NCI-H1092 (cell line): ENCODE results near the gene NF1.

Experiments
- DNase-seq: peaks from one replicate; lab custom pipeline; 2025; lab: John Stamatoyannopoulos, UW

NF1 gene

DNA sequence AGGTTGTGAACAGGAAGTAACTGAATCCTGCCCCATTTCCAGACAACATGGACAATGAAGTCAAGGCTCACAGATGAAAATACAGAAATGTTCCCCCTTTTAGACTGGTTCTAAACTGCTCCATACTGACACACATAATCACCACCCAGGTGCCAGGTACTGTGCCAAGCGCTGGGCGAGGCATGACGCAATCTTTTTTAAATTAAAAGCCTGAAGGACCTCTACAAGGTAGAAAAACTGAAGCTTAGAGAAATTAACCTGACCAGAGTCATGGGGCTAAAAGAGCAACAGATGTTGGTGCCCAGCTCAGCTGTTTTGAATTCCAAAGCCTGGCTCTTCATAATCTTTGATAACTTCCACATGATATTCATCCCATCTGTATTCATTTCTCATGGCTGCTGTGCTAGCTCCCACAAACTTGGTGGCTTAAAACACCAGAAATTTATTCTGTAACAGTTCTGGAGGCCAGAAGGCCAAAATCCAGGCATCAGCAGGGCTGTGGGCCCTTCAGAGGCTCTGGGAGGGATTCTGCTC is 291.8 kb downstream of the NF1 start:
- DNase-seq, result no peak

DNA sequence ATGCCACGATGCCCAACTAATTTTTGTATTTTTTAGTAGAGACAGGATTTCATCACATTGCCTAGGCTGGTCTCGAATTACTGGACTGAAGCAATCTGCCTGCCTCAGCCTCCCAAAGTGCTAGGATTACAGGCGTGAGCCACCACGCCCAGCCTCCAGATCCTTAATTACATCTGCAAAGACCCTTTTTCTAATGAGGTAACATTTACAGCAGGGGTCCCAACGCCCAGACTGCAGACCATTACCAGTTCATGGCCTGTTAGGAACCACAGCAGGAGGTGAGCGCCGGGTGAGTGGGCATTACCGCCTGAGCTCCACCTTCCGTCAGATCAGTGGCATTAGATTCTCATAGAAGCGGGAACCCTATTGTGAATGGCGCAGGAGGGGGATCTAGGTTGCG is 292.7 kb downstream of the NF1 start:
- DNase-seq, result no peak

DNA sequence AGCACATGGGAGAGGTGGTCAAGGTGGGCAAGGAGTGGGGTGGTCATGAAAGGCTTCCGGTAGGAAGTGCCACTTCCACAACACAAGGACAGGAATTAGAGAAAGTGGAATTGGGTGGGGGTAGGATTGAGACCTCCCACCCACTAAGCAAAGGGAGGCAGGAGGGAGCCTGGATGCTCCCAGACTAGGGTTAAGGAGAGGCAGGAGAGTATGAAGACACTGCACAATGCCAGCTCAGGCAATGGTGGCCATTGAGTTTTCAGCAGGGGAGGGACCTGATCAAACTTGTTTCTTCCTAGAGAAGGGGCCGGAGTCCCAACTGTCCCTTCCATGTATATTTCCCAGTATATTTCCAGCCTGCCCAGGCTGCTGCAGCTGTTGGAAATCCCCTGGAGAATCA is 293.6 kb downstream of the NF1 start:
- no peak for DNase-seq

DNA sequence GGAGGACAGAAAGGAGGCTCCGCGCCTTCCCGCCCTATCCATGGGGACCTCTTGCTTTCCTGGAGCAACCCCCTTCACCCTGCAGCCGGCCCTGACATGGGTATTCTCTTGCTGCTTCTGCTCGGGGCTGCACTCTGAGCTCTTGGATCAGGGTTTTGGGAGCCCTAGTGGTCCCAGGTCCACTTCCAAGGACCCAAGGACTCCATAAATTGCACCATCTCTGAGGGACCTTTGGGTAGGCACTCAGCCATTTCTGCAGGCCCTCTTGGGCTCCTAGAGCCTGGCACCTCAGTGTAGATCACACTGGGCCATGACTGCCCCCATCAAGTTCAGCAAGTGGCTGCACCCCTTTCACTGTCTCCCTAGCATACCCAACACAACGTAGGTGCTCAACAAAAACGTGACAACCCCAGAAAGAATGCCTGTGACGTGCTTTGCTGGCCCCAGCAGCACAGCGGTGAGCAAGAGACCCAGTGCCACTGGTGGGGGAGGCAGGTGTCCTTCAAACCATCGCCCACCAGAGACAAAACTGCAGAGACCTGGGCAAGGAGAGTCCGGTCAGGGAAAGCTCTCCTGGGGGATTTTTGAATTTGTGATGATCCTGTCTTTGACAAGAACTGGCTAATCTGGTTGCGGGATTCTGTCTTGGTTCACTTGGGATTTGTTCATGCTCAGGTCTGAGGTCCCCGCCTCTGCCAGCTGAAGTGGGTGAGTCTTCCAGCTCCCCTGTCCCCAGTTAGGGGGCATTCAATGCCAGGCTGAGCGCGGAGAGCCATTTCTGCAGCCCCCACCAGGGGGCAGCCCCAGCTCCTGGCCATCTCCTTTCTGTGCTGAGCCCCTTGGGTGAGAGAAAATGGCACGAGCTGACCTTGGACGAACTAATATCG is 294.2 kb downstream of the NF1 start:
- DNase-seq, result peak; percentile 22

DNA sequence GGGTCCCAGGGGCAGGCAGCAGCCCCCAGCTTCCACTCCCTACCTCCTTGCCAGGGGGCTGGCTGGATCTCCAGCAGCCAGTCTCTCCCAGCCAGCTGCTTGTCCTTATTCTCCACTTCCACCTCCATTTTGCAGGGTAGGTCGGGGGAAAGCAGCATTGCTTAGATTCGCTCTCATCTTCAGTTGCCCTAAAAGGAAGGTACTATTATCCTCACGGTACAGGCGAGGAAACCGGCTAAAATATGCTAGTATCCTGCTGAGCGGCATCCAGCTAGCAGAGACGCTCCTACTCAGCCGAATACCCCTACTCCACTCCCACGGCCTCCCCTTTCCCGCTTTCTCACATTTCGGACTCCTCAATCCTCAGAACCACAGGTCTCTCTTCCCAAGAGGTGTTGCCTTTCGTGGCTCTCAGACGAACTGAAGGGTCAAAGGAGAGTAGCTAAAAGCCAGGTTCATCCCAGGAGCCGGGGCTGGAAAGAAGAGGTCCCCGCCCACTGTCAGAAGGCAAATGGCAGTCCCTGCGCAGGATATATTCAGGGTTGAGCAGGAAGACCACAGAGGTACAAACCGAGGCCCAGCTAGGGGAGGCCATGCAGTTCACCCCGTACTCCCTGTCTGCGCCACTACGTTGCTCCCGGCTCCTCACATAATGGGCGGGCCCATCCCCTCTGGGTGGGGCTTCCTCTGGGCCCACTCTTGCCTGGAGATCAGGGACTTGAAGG is 295.0 kb downstream of the NF1 start:
- no peak for DNase-seq

DNA sequence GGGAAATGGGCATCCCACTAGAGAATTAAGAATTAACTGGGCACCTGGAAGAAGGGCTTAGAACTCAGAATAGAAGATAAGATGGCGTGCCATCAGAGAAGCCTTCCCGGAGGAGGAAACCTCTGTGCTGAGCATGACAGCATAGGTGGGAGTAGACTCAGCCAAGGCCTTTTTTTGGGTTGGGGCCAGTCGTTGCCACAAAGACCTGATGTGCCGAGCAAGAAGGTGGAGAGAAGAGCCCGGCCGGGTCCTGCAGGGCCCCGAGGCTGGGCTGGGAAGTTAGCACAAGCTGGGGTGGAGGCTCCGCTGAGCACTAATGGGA is 295.6 kb downstream of the NF1 start:
- no peak for DNase-seq

DNA sequence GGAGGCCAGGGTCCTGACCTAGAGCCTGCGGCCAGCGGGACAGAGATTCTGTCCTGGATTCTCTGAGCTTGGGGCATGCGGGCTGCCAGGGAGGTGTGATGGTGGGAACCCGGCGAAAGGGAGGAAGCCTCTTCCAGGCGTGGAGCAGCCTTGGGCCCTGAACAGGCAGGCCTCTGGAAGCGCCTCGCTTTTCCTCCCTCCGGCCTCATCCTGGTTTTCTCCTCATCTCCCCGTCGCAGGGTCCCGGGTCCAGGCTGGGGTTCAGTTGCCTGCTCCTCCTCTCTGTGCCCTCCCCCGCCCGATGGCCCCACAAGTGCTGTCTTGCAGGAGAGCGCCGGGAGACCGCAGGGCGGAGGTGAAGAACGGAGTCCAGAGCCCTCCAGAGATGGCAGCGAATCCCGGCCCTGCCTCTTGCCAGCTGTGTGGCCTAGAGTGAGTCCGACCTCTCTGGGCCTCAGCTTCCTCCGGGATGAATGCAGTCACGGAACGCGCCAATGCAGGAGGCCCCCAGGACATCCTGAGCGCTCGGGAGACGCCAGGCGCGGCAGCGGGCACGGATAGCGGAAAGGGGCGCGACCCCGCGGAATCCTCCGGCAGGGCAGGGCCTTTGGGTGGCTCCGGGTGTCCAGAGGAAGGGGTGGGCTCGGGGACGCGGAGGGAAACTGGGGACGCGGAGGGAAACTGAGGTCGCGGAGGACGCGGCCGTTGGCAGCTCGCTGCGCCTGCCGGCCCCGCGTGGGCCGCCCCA is 296.1 kb downstream of the NF1 start:
- no peak for DNase-seq

DNA sequence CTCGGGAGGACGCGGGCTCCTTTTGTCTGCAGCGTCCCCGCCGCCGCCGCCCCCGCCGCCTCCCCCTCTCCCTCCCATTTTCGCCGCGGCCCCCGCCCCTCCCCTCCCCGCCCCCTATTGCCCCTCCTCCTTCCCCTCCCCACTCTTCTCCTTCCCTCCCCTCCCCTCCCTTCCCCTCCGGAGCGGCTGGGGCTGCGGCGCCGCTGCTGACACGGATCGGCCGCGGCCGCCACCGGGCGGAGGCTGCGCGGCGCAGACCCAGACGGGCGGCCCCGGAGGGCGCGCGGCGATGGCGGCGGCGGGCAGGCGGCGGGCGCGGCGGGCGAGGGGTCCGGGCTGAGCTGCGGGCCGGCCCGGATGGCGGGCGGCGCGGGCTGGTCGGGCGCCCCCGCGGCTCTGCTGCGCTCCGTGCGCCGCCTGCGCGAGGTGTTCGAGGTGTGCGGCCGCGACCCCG is 296.7 kb downstream of the NF1 start, which contains the start of gene RAB11FIP4:
Gene RAB11FIP4 (plus strand): TSS at position 180 of the 454 bp plus-strand sequence. CDS start 178 bp downstream, at position 358.
- DNase-seq, result no peak

DNA sequence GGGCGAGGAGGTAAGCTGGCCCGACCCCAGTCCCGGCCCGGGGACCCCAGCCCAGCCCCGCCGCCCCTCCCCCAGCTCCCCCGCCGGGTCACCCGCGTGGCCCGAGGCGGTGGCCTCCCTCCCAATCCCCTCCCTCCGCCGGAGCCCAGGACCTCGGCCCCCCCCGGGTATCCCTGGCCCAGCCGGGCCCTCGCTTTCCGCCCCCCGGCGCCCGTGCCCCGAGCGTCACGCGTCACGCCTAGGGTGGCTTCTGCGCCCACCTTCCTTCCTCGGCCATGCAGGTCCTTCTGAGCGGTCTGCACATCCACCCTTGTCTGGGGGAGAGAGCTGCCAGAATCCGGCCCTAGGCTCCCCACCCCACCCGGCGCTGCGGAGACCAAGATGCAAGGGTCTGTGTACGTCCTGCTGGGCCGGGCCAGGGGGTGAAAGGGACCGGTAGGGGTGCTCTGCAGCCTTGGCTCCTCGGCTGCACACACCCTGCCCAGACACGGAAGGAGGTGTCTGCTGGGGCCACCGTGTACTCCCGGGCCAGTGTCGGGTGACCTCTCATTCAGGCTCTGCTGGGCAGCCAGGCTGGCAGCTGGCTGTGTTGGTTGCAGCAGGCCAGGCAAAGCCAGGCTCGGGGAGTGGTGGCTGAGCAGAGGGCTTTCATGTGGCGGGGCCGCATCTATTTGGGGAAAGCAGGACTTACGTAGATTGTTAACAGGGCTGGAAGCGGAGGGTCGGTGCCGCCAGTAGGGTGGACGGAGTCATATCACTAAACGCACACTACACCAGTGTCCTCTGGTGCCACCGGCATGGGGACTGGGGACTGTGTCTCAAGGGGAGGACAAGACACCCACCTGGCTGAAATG is 297.5 kb downstream of the NF1 start:
- no peak for DNase-seq

DNA sequence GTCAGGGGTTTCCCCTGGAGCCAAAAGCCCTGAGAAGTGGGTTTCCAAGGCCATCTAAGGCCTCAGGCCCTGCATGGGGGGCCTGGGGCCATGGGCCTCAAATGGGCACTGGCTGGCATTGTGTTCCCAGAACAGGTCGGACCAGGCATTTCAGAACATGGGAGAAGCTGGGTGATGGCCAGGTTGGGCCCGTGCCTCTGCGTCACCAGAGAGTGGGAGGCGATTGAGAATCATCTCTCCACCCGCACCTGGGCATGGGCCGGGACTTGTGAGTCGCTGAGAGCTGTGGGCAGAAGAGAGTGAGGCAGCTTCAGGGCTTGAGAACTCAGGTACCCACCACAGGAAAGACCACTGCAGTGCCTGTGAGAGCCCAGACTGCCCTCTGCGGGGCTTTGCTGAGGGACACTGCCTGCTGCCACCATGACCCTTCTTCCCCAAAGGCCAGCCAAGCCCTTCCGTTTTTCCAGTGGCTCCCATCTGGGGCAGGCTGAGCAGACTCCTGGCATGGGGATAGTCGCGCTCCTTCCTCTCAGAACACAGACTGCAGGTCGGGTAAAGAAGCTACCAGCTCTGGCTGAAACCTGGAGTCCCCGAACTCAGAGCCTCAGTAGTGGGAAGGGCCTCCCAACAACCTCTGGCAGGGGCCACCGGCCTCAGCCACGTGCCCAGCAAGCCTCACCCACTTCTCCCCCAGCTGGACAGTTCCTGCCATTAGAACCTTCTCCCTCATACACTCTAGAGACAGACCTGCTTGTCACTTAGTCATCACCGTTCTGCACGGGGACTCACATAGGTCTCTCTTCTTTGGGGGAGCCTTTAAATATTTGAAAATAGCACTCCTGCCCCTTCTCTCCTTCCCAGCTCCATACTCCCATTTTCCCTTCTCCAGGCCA is 298.3 kb downstream of the NF1 start:
- DNase-seq, result no peak

DNA sequence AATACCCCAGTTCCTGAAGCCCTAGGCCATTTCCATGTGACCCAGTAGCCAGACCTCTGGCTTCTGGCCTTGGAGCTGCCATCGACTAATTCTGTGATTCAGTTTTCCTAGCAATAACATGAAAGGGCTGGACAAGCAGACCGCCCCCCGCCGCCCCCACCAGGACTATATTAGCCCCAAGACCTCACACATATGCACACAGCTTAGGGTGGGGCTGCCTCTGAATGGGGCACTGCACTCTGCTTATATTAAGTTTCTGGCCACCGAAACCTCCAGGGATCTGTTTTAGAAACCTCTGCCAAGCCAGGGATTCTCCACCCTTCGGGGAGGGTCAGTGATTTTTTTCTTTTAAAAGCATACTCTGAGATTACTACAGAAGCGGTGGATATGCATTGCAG is 299.0 kb downstream of the NF1 start:
- no peak for DNase-seq

DNA sequence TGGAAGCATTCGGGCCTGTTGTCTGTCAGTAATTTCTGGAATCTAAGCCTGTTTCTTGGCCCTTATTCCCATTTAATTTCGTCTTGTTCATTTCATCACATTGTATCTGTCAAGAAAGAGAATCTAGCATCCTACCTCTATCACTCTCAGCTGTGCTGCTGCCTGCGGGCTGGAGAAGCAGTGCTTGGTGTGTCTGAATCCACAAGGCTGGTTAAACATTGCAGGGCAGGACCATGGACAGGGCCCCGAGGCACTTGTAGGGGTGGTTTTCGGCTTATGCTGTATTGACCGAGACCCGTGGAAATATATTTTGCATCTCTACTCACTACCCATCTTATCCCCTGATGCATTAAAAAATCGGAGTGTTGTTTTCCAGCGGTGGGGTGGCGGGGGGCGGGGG is 299.8 kb downstream of the NF1 start:
- DNase-seq, result no peak

DNA sequence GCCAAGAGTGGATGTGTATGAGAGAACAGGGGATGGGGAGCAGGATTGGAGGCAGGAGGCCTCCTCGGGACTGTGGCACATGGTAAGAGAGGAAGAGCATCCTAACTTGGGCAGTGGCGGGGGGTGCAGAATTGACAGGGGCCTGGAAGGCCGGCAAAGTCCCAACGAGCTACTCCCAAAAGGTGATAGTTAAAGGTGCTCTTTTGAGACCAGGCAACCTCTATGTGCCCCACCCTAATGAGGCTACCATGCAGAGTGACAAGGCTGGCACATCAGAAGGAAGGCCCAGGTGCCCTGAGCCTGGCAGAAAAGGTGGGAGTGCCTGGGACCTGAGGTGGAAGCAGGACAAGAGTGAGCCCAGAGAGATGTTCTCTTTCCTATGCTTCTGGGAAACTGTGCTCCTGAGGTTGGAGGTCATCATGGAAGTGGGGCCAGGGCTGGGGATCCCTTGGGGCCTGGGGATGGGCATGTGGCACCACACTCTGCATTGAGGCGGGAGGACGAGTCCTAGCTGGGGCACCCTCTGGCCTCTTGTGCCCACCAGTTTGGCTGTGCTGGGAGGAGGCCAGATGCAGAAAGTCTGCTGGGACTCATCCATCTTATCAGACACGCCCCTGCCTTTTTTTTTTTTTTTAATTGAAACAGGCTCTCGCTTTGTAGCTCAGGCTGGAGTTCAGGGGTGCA is 302.6 kb downstream of the NF1 start:
- DNase-seq, result no peak

DNA sequence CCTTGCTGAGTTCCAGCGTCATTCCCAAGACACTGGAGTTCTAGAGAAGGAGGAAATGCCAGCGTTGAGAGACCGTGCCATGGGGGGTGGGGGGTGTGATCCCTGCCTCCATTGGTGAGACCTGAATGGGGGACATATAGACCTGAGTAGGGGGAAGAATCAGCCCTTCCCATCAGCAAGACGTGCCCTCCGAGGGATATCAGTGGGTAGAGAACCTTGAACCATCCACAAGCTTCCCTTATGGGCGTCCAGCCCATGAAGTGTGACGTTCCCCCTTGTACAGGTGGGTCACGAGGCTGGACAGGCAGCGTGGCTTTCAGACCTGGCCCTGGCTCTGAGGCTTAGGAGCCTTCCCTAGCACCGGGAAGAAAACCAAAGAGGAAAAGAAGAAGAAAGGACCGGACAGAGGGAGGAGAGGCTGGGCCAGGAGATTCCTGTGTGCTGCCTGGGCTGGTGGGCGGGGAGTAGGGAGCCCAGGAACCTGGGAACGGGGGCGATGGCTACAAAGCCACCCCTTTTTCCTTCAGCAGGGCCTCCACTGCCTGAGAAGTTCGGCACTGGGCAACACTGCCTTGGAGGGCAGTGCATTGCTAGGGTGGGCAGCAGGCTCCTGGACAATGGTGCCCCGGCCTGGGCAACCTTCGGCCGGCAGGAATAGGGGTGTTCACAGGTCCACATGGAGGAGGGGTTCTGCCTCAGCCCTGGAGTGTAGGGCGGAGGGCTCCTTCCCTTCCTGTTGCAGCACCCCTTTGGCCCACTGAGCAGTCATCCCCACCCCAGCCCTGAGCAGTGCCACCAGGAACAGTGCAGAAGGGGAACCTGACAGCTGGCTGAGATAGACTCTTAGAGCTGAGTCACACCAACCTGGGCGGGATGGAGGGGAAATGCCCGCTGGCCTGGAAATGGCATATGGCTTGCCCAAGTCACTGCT is 303.9 kb downstream of the NF1 start:
- no peak for DNase-seq

DNA sequence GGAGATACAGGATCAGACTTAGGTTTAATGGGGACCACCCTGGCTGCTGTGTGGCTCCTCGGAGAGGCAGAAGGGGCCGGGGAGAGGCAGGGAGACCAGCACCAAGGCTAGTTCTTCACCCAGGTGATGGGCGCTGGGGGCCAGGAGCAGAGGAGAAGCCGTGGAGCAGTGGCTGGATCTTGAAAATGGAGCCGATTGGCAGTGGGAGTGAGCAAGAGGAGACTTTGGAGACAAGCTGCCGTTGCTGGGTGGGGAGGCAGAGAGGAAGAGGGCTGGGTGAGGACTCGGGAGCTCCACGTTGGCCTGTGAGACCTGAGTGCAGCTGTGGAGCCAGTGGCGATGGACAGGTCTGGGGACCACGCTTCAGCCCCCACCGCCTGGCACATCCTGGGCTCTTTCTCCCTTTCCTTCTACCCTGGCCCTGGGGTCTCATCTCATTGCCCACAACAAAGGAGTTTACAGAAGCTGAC is 305.7 kb downstream of the NF1 start:
- DNase-seq, result no peak

DNA sequence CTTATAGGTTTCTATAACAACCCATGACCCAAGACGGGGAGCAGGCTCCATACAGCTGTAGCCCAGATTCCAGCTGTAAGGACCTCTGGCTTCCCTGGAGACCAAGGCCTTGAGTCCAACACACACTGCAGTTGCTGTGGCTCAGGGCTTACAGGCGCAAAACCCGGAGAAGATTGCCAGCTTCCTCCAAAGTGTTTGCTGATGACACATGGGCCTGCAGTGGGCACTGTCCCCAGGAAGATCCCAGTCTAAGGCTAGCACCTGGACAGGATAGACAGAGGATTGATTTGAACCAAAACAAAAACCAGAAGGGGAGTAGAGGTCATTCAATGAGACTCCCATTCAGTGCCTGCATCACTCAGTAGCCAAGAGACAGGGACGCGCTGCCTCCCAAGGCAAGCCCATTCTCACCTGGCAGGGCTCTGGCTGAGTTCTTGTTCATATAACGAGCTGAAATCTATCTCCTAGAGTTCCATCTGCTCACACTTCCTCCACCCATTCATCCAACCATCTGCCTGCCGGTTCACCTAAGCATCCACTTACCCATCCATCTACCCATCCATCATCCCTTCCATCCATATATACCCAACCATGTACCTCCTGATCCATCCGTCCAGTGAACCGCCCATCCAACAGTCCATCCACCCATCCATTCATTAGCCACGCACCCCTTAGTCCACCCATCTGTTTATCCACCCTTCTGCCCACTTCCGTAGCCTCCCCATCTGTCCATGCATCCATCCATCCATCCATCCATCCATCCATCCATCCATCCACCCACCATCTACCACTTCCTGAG is 306.9 kb downstream of the NF1 start:
- DNase-seq, result no peak

DNA sequence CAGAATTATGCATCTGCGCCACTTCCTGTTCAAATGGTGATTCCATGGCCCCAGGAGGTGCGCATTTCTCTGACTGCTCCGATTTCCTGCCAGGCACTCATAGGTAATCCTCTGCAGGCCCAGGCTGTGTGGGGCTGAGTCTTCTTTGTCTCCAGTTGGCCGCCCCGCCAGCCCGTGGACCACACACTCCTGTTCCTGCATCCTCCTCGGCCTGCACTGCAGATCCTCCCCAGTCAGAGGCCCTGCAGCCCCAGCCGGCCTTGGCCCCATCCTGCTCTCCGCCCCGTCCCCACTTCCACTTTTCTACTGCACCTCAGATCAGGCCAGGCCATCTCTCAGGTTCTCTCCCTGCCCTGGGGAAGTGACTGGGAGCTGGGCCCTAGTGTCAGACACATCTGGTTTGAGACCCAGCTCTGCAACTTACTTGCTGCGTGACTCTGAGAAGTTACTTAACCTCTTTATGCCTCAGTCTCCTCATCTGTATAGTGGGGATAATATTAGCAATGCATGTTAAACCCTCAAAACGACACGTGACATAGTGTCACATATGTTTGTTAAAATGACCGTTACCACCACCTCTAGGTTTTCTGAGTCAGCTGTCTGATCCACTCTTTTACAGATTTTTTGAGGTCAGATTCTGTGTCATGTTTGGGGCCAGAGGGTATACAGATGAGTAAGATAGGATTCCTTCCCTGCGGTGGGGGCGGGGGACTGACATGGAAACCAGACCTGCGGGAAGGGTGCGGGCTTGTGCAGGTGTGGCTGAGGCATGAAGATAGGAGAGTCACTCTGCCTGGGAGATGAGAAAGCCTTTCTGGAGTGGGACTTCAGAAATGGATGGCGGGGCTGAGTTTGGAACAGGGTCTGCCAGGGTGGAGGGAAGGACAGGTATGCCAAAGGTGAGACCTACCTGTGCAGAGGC is 309.5 kb downstream of the NF1 start:
- DNase-seq, result no peak
